ENCODE results near the gene ELOF1. TPM values are rescaled to one million over a fixed set of nuclear protein-coding genes. Genes with fewer than 3 reads are reported as not detected.

Gene ELOF1
- total RNA-seq, 1 donor from 2014 or later: 69.8 TPM

DNA sequence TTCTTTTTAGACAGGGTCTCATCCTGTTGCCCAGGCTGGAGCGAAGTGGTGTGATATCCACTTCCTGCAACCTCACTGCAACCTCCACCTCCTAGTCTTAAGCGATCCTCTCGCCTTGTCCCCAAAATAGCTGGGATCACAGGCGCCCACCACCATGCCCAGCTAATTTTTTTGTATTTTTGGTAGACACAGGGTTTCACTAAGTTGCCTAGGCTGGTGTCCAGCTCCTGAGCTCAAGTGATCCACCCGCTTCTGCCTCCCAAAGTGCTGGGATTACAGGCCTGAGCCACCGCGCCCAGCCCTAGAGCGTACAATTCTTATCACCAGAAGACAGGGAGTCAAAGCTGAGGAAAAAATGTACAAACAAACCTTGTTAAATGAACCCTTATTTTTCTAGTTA, 4.5 kb upstream of the ELOF1 start:
- Mint-ChIP-seq H3K4me1 (peaks cover 14% of the 10 kb centered on the region), H3K4me3 (no peak overlapping the region), H3K36me3 (ENCODE audit: low read depth) (no peaks in the 10 kb centered on the region)

DNA sequence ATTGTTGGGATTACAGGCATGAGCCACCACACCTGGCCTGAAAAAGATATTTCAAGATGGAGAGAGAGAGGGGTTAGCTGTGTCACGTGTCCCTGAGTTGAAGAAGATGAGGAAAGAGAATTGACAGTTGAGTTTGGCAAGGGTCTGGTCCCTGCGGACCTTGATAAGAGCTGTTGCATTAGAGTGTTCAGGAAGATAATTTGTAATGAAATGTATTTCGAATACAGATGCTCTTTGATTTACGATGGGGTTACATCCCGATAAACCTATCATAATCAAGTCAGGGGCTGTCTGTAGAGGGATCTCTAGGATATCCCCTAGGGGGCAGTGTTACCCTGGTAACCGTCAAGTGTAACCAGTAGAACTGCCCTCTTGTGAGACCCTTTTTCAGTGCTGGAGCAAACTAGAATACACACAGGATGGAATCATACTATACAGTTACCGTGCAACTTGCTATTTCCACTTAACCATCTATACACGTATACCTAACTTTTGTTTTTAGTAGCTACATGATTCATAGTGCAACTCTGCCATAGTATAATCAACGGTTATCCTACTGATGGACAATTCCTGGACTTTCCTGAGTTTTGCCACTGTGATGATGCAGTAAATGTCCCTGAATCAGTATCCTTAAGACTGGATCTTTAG, 1.5 kb upstream of the ELOF1 start:
- Mint-ChIP-seq H3K36me3 (ENCODE audit: low read depth) (peaks cover 2% of the 10 kb centered on the region), H3K27ac (ENCODE audit: unreplicated experiment) (no peak overlapping the region), H3K27me3 (ENCODE audit: low read depth) (no peaks in the 10 kb centered on the region), H3K4me1 (peaks cover 28% of the 10 kb centered on the region), H3K4me3 (peak overlapping the region; percentile 90), H3K9me3 (no peaks in the 10 kb centered on the region)
- DNase-seq (ENCODE audit: low read depth, low spot score): peak; percentile 52
- TF ChIP-seq, protein P1, sequence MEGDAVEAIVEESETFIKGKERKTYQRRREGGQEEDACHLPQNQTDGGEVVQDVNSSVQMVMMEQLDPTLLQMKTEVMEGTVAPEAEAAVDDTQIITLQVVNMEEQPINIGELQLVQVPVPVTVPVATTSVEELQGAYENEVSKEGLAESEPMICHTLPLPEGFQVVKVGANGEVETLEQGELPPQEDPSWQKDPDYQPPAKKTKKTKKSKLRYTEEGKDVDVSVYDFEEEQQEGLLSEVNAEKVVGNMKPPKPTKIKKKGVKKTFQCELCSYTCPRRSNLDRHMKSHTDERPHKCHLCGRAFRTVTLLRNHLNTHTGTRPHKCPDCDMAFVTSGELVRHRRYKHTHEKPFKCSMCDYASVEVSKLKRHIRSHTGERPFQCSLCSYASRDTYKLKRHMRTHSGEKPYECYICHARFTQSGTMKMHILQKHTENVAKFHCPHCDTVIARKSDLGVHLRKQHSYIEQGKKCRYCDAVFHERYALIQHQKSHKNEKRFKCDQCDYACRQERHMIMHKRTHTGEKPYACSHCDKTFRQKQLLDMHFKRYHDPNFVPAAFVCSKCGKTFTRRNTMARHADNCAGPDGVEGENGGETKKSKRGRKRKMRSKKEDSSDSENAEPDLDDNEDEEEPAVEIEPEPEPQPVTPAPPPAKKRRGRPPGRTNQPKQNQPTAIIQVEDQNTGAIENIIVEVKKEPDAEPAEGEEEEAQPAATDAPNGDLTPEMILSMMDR (conservative IDR thresholded peaks at IDR 0.05): peak; percentile 72

More for the DNA sequence above, 4.5 kb upstream of the ELOF1 start:
- DNase-seq (ENCODE audit: low read depth, low spot score): no peak
- TF ChIP-seq, protein P1 (conservative IDR thresholded peaks at IDR 0.05): no peak
- Mint-ChIP-seq H3K27me3 (ENCODE audit: low read depth) (no peaks in the 10 kb centered on the region), H3K9me3 (no peaks in the 10 kb centered on the region), H3K27ac (ENCODE audit: unreplicated experiment) (no peak overlapping the region)

GRCh38 chr19:11556634-11557420, 2.2 kb downstream of the ELOF1 start:
- TF ChIP-seq, protein P1 (conservative IDR thresholded peaks at IDR 0.05): no peak
- Mint-ChIP-seq H3K4me1 (peaks cover 28% of the 10 kb centered on the region), H3K36me3 (ENCODE audit: low read depth) (peaks cover 5% of the 10 kb centered on the region), H3K27me3 (ENCODE audit: low read depth) (no peaks in the 10 kb centered on the region), H3K9me3 (no peaks in the 10 kb centered on the region), H3K27ac (ENCODE audit: unreplicated experiment) (no peak overlapping the region), H3K4me3 (peak overlapping the region; percentile 97)
- no peak for DNase-seq (ENCODE audit: low read depth, low spot score)

DNA sequence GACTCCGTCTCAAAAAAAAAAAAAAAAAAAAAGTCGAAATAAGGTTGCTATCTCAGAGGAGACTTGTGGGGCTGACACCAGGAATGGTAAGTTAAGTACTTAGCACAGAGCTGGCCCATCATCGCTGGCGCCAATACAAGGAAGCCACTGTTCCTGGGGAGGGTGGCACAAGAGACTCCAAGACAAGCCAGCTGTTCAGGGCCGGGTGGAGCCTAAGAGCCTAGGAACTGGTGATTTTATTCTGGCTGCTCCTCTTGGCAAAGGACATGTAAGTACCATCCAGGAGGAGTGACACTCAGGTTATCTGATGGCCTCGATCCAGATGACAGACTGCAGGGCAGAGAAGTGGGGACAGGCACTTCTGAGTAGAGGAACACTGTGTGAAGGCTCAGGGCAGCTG, 3.8 kb downstream of the ELOF1 start:
- Mint-ChIP-seq H3K9me3 (no peaks in the 10 kb centered on the region), H3K4me3 (peak overlapping the region; percentile 71), H3K36me3 (ENCODE audit: low read depth) (peaks cover 5% of the 10 kb centered on the region), H3K4me1 (peaks cover 22% of the 10 kb centered on the region), H3K27me3 (ENCODE audit: low read depth) (no peaks in the 10 kb centered on the region), H3K27ac (ENCODE audit: unreplicated experiment) (no peak overlapping the region)
- DNase-seq (ENCODE audit: low read depth, low spot score): no peak
- TF ChIP-seq, protein P1 (conservative IDR thresholded peaks at IDR 0.05): no peak

- H3K4me1 Mint-ChIP-seq: peaks cover 17% of the 10 kb centered on the region
- TF ChIP-seq, protein P1 (conservative IDR thresholded peaks at IDR 0.05): no peak
- DNase-seq (ENCODE audit: low read depth, low spot score): no peak
- peak overlapping the region; percentile 67 for H3K4me3 Mint-ChIP-seq
- H3K27me3 Mint-ChIP-seq (ENCODE audit: low read depth): no peaks in the 10 kb centered on the region
- H3K27ac Mint-ChIP-seq (ENCODE audit: unreplicated experiment): no peak overlapping the region
- H3K36me3 Mint-ChIP-seq (ENCODE audit: low read depth): peaks cover 5% of the 10 kb centered on the region
- H3K9me3 Mint-ChIP-seq: no peaks in the 10 kb centered on the region
Observed at GRCh38 chr19:11554160-11554559, 4.9 kb downstream of the ELOF1 start.

Data from neural crest cell (in vitro differentiated cells).